ENCODE measurements around the gene CACUL1.

Gene CACUL1

GRCh38 chr10:118767297-118768040, 12.7 kb upstream of the CACUL1 start:
- Histone ChIP-seq H3K36me3 (ENCODE audit: control insufficient read depth, insufficient read depth, low read length, severe bottlenecking) (no peaks in the 10 kb centered on the region), H3K4me1 (ENCODE audit: control insufficient read depth, insufficient read depth, low read length) (peaks cover 16% of the 10 kb centered on the region), H3K4me3 (ENCODE audit: low read length) (no peak overlapping the region), H3K9ac (ENCODE audit: low read length) (no peak overlapping the region), H3K9me3 (ENCODE audit: control insufficient read depth, low read length) (no peaks in the 10 kb centered on the region), H3K27me3 (replicated peaks; ENCODE audit: control insufficient read depth, insufficient read depth, low read length) (no peaks in the 10 kb centered on the region)
- no peak for DNase-seq (ENCODE audit: low read depth)

- no peak overlapping the region for H3K9ac ChIP-seq (ENCODE audit: low read length)
- no peak overlapping the region for H3K4me3 ChIP-seq (ENCODE audit: low read length)
- no peak for DNase-seq (ENCODE audit: low read depth)
- H3K36me3 ChIP-seq (ENCODE audit: control insufficient read depth, insufficient read depth, low read length, severe bottlenecking), result no peaks in the 10 kb centered on the region
- no peaks in the 10 kb centered on the region for H3K27me3 ChIP-seq (replicated peaks; ENCODE audit: control insufficient read depth, insufficient read depth, low read length)
- H3K9me3 ChIP-seq (ENCODE audit: control insufficient read depth, low read length), result no peaks in the 10 kb centered on the region
- H3K4me1 ChIP-seq (ENCODE audit: control insufficient read depth, insufficient read depth, low read length), result peaks cover 16% of the 10 kb centered on the region
These were observed 9.4 kb upstream of the CACUL1 start for GRCh38 chr10:118764195-118764594.

GRCh38 chr10:118763202-118763988, 8.6 kb upstream of the CACUL1 start:
- DNase-seq (ENCODE audit: low read depth), result no peak
- H3K4me3 ChIP-seq (ENCODE audit: low read length), result no peak overlapping the region
- H3K36me3 ChIP-seq (ENCODE audit: control insufficient read depth, insufficient read depth, low read length, severe bottlenecking), result no peaks in the 10 kb centered on the region
- no peaks in the 10 kb centered on the region for H3K27me3 ChIP-seq (replicated peaks; ENCODE audit: control insufficient read depth, insufficient read depth, low read length)
- no peak overlapping the region for H3K9ac ChIP-seq (ENCODE audit: low read length)
- H3K4me1 ChIP-seq (ENCODE audit: control insufficient read depth, insufficient read depth, low read length), result peaks cover 16% of the 10 kb centered on the region
- no peaks in the 10 kb centered on the region for H3K9me3 ChIP-seq (ENCODE audit: control insufficient read depth, low read length)

- Histone ChIP-seq H3K4me3 (ENCODE audit: low read length) (no peak overlapping the region), H3K4me1 (ENCODE audit: control insufficient read depth, insufficient read depth, low read length) (peaks cover 19% of the 10 kb centered on the region), H3K36me3 (ENCODE audit: control insufficient read depth, insufficient read depth, low read length, severe bottlenecking) (no peaks in the 10 kb centered on the region), H3K9ac (ENCODE audit: low read length) (no peak overlapping the region), H3K27me3 (replicated peaks; ENCODE audit: control insufficient read depth, insufficient read depth, low read length) (no peaks in the 10 kb centered on the region), H3K9me3 (ENCODE audit: control insufficient read depth, low read length) (no peaks in the 10 kb centered on the region)
- DNase-seq (ENCODE audit: low read depth), result no peak
These were observed 5.5 kb upstream of the CACUL1 start for GRCh38 chr10:118760265-118760664.

- Histone ChIP-seq H3K9ac (ENCODE audit: low read length) (no peak overlapping the region), H3K4me3 (ENCODE audit: low read length) (no peak overlapping the region), H3K36me3 (ENCODE audit: control insufficient read depth, insufficient read depth, low read length, severe bottlenecking) (no peaks in the 10 kb centered on the region), H3K27me3 (replicated peaks; ENCODE audit: control insufficient read depth, insufficient read depth, low read length) (no peaks in the 10 kb centered on the region), H3K4me1 (ENCODE audit: control insufficient read depth, insufficient read depth, low read length) (peaks cover 8% of the 10 kb centered on the region), H3K9me3 (ENCODE audit: control insufficient read depth, low read length) (no peaks in the 10 kb centered on the region)
- DNase-seq (ENCODE audit: low read depth), result no peak
These were observed 3.7 kb upstream of the CACUL1 start for GRCh38 chr10:118758449-118758848.

- Histone ChIP-seq H3K9ac (ENCODE audit: low read length) (peak overlapping the region; percentile 96), H3K36me3 (ENCODE audit: control insufficient read depth, insufficient read depth, low read length, severe bottlenecking) (no peaks in the 10 kb centered on the region), H3K27me3 (replicated peaks; ENCODE audit: control insufficient read depth, insufficient read depth, low read length) (no peaks in the 10 kb centered on the region), H3K4me3 (ENCODE audit: low read length) (peak overlapping the region; percentile 85), H3K9me3 (ENCODE audit: control insufficient read depth, low read length) (no peaks in the 10 kb centered on the region), H3K4me1 (ENCODE audit: control insufficient read depth, insufficient read depth, low read length) (peaks cover 21% of the 10 kb centered on the region)
- DNase-seq (ENCODE audit: low read depth), result peak; percentile 71
These were observed 578 bp downstream of the CACUL1 start for GRCh38 chr10:118754229-118754555.

- peak overlapping the region; percentile 85 for H3K4me3 ChIP-seq (ENCODE audit: low read length)
- H3K9me3 ChIP-seq (ENCODE audit: control insufficient read depth, low read length), result no peaks in the 10 kb centered on the region
- H3K27me3 ChIP-seq (replicated peaks; ENCODE audit: control insufficient read depth, insufficient read depth, low read length), result no peaks in the 10 kb centered on the region
- H3K9ac ChIP-seq (ENCODE audit: low read length), result peak overlapping the region; percentile 96
- peaks cover 21% of the 10 kb centered on the region for H3K4me1 ChIP-seq (ENCODE audit: control insufficient read depth, insufficient read depth, low read length)
- DNase-seq (ENCODE audit: low read depth), result peak; percentile 51
- H3K36me3 ChIP-seq (ENCODE audit: control insufficient read depth, insufficient read depth, low read length, severe bottlenecking), result no peaks in the 10 kb centered on the region
These were observed 1.2 kb downstream of the CACUL1 start for GRCh38 chr10:118753331-118754228.

GRCh38 chr10:118752409-118752808, 2.4 kb downstream of the CACUL1 start:
- Histone ChIP-seq H3K9ac (ENCODE audit: low read length) (peak overlapping the region; percentile 96), H3K4me3 (ENCODE audit: low read length) (peak overlapping the region; percentile 85), H3K36me3 (ENCODE audit: control insufficient read depth, insufficient read depth, low read length, severe bottlenecking) (peaks cover 6% of the 10 kb centered on the region), H3K27me3 (replicated peaks; ENCODE audit: control insufficient read depth, insufficient read depth, low read length) (no peaks in the 10 kb centered on the region), H3K4me1 (ENCODE audit: control insufficient read depth, insufficient read depth, low read length) (peaks cover 21% of the 10 kb centered on the region), H3K9me3 (ENCODE audit: control insufficient read depth, low read length) (no peaks in the 10 kb centered on the region)
- DNase-seq (ENCODE audit: low read depth), result peak; percentile 43

- Histone ChIP-seq H3K4me3 (ENCODE audit: low read length) (no peak overlapping the region), H3K4me1 (ENCODE audit: control insufficient read depth, insufficient read depth, low read length) (peaks cover 26% of the 10 kb centered on the region)
These were observed 3.5 kb downstream of the CACUL1 start for GRCh38 chr10:118751265-118751664.

GRCh38 chr10:118748041-118748440, 6.7 kb downstream of the CACUL1 start:
- Histone ChIP-seq H3K4me1 (ENCODE audit: control insufficient read depth, insufficient read depth, low read length) (peaks cover 38% of the 10 kb centered on the region), H3K36me3 (ENCODE audit: control insufficient read depth, insufficient read depth, low read length, severe bottlenecking) (peaks cover 6% of the 10 kb centered on the region)
- no peak for DNase-seq (ENCODE audit: low read depth)

More at GRCh38 chr10:118751265-118751664, 3.5 kb downstream of the CACUL1 start:
- H3K36me3 ChIP-seq (ENCODE audit: control insufficient read depth, insufficient read depth, low read length, severe bottlenecking), result peaks cover 6% of the 10 kb centered on the region
- no peak for DNase-seq (ENCODE audit: low read depth)
- no peak overlapping the region for H3K9ac ChIP-seq (ENCODE audit: low read length)
- no peaks in the 10 kb centered on the region for H3K27me3 ChIP-seq (replicated peaks; ENCODE audit: control insufficient read depth, insufficient read depth, low read length)
- no peaks in the 10 kb centered on the region for H3K9me3 ChIP-seq (ENCODE audit: control insufficient read depth, low read length)

GRCh38 chr10:118746246-118746645, 8.5 kb downstream of the CACUL1 start:
- H3K36me3 ChIP-seq (ENCODE audit: control insufficient read depth, insufficient read depth, low read length, severe bottlenecking), result peaks cover 6% of the 10 kb centered on the region
- no peaks in the 10 kb centered on the region for H3K9me3 ChIP-seq (ENCODE audit: control insufficient read depth, low read length)
- H3K4me1 ChIP-seq (ENCODE audit: control insufficient read depth, insufficient read depth, low read length), result peaks cover 41% of the 10 kb centered on the region
- H3K27me3 ChIP-seq (replicated peaks; ENCODE audit: control insufficient read depth, insufficient read depth, low read length), result no peaks in the 10 kb centered on the region
- DNase-seq (ENCODE audit: low read depth), result no peak
- no peak overlapping the region for H3K4me3 ChIP-seq (ENCODE audit: low read length)
- H3K9ac ChIP-seq (ENCODE audit: low read length), result no peak overlapping the region

More at GRCh38 chr10:118748041-118748440, 6.7 kb downstream of the CACUL1 start:
- no peak overlapping the region for H3K9ac ChIP-seq (ENCODE audit: low read length)
- H3K4me3 ChIP-seq (ENCODE audit: low read length), result no peak overlapping the region
- no peaks in the 10 kb centered on the region for H3K27me3 ChIP-seq (replicated peaks; ENCODE audit: control insufficient read depth, insufficient read depth, low read length)
- no peaks in the 10 kb centered on the region for H3K9me3 ChIP-seq (ENCODE audit: control insufficient read depth, low read length)

Data from adipocyte (in vitro differentiated cells).